Bronchial epithelial cell (primary cell): Measurements from ENCODE around the gene PDZK1IP1. TPM values are rescaled to one million over a fixed set of nuclear protein-coding genes. Genes with fewer than 3 reads are reported as not detected.
"Not testable (repeated sequence)": the region's sequence is repeated elsewhere in the genome, so short reads cannot be mapped to it uniquely, and the experiment has no call there.

ENCODE experiments used
- DNase-seq: peaks from one replicate; pipeline ENCODE4 v3.0.0-alpha.2; 2010; ENCODE audit warnings: low read depth
- FAIRE-seq: peaks from 2 replicates; lab custom pipeline; 2011; peaks lifted over from hg19 to GRCh38; lab: Jason Lieb, UNC
- H3K27me3 ChIP-seq: 2 replicates; pipeline ENCODE4 v1.5.1; 2011; ENCODE audit warnings: low read length; ENCODE audit not compliant: control insufficient read depth, insufficient read depth
- H3K36me3 ChIP-seq: 2 replicates; pipeline ENCODE4 v1.5.1; 2011; ENCODE audit warnings: low read length; ENCODE audit not compliant: control insufficient read depth, insufficient read depth
- H3K4me3 ChIP-seq: 2 replicates; pipeline ENCODE4 v1.5.1; 2011; ENCODE audit warnings: mild to moderate bottlenecking, low read depth, low read length, control low read depth
- CTCF ChIP-seq: IDR thresholded peaks from 2 replicates; pipeline ENCODE4 v1.5.1; 2011; ENCODE audit warnings: mild to moderate bottlenecking, moderate library complexity, low read length, control low read depth, inconsistent platforms; ENCODE audit not compliant: insufficient read depth, severe bottlenecking
- total RNA-seq: library from RNA; depleted of rRNA; stranded (reverse); fragments of >200 nt; gene quantifications from 2 replicates; pipeline ENCODE4 v1.2.1, GENCODE V29; 2014

The PDZK1IP1 gene
- total RNA-seq, 1 donor from 2014 or later = 0.26 TPM

DNA sequence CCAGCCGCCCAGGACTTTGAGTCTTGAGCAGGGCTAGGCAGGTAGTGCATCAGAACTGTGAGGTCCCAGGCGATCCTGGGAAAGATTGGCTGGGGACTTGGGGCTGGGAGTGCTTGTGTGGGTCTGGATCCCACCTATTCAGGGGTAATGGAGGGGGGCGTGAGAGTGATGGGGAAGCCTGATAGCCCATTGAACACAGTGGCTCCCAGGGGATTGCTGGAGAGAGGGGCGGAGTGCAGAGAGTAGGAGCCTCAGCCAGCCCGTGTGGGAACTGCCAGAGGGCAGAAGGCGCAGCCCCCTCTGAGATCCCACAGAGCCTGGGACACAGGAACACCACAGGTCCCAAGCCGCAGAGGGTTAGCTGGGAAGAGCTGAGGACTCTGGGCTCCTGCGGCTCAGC, 19.3 kb upstream of the PDZK1IP1 start:
- peaks cover 2% of the 10 kb centered on the region for H3K27me3 ChIP-seq
- no peak overlapping the region for H3K4me3 ChIP-seq
- FAIRE-seq (no peak), DNase-seq (no peak)
- H3K36me3 ChIP-seq = no peaks in the 10 kb centered on the region
- TF ChIP-seq CTCF = no peak

DNA sequence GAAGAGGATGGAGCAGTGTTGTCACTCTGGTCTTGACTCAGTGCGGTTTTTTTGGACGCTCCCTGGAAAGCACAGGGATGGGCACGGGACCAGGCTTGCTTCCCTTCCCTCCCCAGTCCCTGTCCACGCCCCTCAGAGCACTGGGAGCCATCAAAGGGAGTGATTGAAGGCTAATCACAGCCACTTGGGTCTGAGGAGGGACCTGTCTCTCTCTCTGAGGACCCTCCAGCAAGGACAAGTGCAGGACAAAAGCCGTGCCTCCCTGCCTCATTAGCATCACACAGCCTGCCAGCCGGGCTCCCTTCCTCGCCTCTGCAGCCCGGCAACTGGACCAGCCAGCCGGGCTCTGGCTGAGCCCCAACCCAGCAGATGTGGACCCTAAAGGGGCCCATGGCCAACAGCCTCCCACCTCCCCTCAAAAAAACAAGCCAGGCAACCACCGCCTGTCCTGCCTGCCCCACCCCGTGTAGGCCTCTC, 18.6 kb upstream of the PDZK1IP1 start:
- TF ChIP-seq CTCF = no peak
- DNase-seq (peak; percentile 13), FAIRE-seq (no peak)
- peaks cover 2% of the 10 kb centered on the region for H3K27me3 ChIP-seq
- H3K4me3 ChIP-seq = no peak overlapping the region
- H3K36me3 ChIP-seq = no peaks in the 10 kb centered on the region

DNA sequence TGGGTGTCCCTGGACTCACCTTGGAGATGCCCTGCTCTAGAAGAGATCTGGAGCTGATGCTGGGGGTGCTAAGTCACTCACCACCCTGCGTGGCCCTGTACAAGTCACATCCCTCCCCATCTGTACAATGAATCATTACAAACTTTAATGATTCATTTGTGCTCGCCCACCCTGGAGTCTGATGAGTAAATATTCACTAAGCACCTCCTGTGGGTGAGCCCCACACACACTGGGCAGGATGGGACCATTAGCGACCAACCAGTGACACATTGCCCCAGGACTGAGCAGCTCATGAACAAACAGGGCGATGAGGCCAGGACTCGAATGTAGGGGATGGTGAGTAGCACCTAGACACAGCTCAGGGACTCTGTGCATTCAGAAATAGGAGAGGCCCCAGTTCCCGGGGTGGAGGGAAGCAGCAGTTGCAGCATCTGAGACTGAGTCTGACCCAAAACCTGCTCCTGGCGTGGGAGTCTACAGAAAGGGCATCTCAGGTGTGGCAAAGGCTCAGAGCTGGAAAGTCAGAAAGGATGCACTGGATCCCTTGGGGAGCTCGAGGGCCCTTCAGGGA, 18.1 kb upstream of the PDZK1IP1 start:
- DNase-seq (peak; percentile 68), FAIRE-seq (no peak)
- no peak for TF ChIP-seq CTCF
- Histone ChIP-seq H3K36me3 (no peaks in the 10 kb centered on the region), H3K27me3 (peaks cover 2% of the 10 kb centered on the region), H3K4me3 (no peak overlapping the region)

- no peak for FAIRE-seq
- H3K27me3 ChIP-seq = peaks cover 2% of the 10 kb centered on the region
- no peak overlapping the region for H3K4me3 ChIP-seq
- no peak for TF ChIP-seq CTCF
- no peaks in the 10 kb centered on the region for H3K36me3 ChIP-seq
- DNase-seq = no peak
Measured at GRCh38 chr1:47205918-47206317, 16.1 kb upstream of the PDZK1IP1 start.

- not testable (repeated sequence) for FAIRE-seq, H3K27me3 ChIP-seq, DNase-seq, H3K4me3 ChIP-seq, H3K36me3 ChIP-seq
Measured at GRCh38 chr1:47203504-47203903, 13.7 kb upstream of the PDZK1IP1 start.

- no peak overlapping the region for H3K4me3 ChIP-seq
- FAIRE-seq = no peak
- H3K27me3 ChIP-seq = peaks cover 5% of the 10 kb centered on the region
- DNase-seq = no peak
- no peaks in the 10 kb centered on the region for H3K36me3 ChIP-seq
- TF ChIP-seq CTCF = no peak
Measured at GRCh38 chr1:47201179-47201578, 11.3 kb upstream of the PDZK1IP1 start.
